Mucosa of stomach (tissue), 1 donor: ENCODE results near the gene TATDN2.

Experiments used
- H3K27me3 ChIP-seq: one replicate; pipeline ENCODE4 v1.7.0; 2013; ENCODE audit warnings: mild to moderate bottlenecking, low read length; ENCODE audit not compliant: control insufficient read depth, insufficient read depth
- H3K36me3 ChIP-seq: one replicate; pipeline ENCODE4 v1.7.0; 2013; ENCODE audit warnings: low read length; ENCODE audit not compliant: control insufficient read depth, insufficient read depth
- H3K4me1 ChIP-seq: one replicate; pipeline ENCODE4 v1.7.0; 2013; ENCODE audit warnings: mild to moderate bottlenecking, low read length; ENCODE audit not compliant: control insufficient read depth, insufficient read depth
- H3K4me3 ChIP-seq: one replicate; pipeline ENCODE4 v1.7.0; 2013; ENCODE audit warnings: low read length
- H3K9ac ChIP-seq: one replicate; pipeline ENCODE4 v1.7.0; 2013; ENCODE audit warnings: mild to moderate bottlenecking, low read length, moderate library complexity
- H3K9me3 ChIP-seq: one replicate; pipeline ENCODE4 v1.7.0; 2013; ENCODE audit warnings: mild to moderate bottlenecking, low read length, moderate library complexity; ENCODE audit not compliant: control insufficient read depth
- donor health status: Pancreatic carcinoma.

The TATDN2 gene, protein sequence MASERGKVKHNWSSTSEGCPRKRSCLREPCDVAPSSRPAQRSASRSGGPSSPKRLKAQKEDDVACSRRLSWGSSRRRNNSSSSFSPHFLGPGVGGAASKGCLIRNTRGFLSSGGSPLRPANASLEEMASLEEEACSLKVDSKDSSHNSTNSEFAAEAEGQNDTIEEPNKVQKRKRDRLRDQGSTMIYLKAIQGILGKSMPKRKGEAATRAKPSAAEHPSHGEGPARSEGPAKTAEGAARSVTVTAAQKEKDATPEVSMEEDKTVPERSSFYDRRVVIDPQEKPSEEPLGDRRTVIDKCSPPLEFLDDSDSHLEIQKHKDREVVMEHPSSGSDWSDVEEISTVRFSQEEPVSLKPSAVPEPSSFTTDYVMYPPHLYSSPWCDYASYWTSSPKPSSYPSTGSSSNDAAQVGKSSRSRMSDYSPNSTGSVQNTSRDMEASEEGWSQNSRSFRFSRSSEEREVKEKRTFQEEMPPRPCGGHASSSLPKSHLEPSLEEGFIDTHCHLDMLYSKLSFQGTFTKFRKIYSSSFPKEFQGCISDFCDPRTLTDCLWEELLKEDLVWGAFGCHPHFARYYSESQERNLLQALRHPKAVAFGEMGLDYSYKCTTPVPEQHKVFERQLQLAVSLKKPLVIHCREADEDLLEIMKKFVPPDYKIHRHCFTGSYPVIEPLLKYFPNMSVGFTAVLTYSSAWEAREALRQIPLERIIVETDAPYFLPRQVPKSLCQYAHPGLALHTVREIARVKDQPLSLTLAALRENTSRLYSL

DNA sequence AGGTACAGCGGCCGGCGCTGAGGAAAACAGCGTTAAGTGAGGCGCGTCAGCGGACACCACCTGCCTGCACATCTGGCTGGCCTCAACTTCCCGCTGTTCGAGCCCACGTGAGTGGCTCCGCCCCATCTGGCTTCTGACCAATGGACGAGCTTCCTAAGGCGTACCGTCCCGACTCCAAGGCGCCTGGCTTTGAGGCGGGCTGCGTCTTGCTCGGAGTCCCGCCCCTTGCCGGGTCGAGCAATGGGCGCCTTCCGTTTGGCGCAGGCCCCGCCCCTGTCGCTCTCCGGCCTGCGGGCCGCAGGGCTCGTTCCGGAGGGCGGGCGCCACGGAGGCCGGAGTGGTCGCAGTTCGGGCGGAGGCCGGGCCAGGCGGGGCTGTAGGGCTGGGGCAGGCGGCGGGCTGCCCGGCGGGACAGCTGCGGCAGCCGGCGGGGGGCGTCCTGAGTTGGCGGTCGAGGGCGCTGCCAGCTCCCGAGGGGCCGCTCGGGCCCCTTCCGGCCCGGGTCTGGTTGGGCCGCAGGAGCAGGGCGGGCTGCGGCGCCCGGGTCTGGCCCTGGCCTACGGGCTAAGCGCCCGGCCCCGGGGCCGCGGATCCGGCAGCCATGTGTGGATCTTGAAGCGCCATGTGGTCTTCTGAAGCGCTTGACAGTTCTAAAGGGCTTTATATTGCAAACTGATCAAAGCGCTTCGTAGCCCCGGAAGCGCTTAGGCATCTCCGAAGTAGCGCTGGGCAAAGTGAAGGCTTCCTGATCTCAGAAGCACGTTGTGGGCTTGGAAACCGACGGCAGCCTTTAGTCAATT is at the start of gene TATDN2:
Gene TATDN2, plus strand, starts transcription at position 276 of the 800 bp plus-strand sequence. CDS start 742 bp downstream, outside the sequence.
- Histone ChIP-seq H3K27me3 (no peaks in the 10 kb centered on the region), H3K4me1 (peaks cover 16% of the 10 kb centered on the region), H3K9ac (peak within 1 kb of the TSS; percentile 89)

DNA sequence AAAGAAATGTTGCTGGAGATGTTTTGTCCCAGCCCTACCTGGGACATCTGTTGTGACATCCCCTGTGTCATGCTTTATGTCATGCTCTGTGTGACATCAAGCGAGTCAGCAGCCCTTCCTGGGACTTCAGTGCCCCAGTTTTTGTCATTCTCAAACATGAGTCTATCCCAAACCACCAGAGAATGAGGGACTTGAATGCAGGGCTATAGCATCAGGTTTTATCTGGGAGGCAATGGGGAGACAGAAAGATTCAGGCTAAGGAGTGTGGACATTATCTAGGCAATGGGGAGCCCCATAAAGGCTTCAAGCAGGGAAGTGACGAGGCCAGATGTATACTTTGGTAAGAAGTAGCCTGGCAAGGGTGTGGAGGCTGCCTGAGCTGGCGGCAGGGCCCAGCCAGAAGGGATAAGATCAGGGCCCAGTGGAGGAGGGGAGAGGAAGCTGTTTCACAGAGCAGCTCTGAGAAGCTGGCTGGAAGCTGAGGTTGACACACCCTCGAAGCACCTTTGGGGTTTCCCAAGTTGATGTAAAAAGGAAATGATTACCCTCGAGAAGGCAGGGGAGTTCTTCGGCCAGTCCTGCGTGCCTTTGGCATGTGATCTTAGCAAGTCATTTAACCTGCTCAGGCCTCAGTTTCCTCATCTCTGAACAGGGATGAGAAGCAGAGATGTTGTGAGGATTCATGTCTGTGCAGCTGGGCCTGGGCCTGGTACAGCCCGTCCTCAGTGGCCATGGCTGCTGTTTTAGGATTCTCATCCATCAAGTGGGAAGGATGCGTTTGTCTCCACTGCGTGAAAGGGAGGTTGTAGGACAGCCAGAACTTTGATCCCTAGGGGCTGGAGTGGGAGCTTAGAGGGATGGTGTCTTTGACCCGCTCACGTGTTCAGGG is 49.3 kb upstream of the TATDN2 start:
- H3K4me1 ChIP-seq, result peaks cover 58% of the 10 kb centered on the region

More for the DNA sequence above, at the start of gene TATDN2:
- no peaks in the 10 kb centered on the region for H3K36me3 ChIP-seq
- H3K4me3 ChIP-seq, result peak within 1 kb of the TSS; percentile 98
- H3K9me3 ChIP-seq, result no peaks in the 10 kb centered on the region

DNA sequence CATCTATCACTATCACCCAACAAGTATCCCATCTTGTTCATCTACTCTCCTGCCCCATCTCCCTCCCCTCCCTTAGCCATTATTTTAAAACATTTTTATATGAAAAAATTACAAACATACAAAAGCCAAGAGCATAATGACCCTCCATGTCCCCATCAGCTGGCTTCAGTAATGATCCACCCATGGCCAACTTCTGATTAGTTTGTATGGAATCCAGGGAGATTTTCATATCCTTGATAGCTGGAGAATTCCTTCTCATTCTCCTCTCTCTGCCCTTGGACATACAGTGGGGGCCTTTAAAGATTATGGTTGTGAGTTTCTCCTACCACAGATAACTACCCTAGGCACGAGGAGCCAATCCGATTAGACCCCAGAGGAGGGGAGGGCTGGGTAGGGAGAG is 43.3 kb upstream of the TATDN2 start:
- no peaks in the 10 kb centered on the region for H3K9me3 ChIP-seq
- no peak overlapping the region for H3K9ac ChIP-seq
- H3K36me3 ChIP-seq, result no peaks in the 10 kb centered on the region
- peaks cover 46% of the 10 kb centered on the region for H3K4me1 ChIP-seq
- H3K27me3 ChIP-seq, result no peaks in the 10 kb centered on the region
- H3K4me3 ChIP-seq, result no peak overlapping the region

More for the DNA sequence above, 49.3 kb upstream of the TATDN2 start:
- Histone ChIP-seq H3K27me3 (no peaks in the 10 kb centered on the region), H3K9ac (peak overlapping the region; percentile 49), H3K4me3 (no peak overlapping the region), H3K9me3 (no peaks in the 10 kb centered on the region), H3K36me3 (no peaks in the 10 kb centered on the region)

DNA sequence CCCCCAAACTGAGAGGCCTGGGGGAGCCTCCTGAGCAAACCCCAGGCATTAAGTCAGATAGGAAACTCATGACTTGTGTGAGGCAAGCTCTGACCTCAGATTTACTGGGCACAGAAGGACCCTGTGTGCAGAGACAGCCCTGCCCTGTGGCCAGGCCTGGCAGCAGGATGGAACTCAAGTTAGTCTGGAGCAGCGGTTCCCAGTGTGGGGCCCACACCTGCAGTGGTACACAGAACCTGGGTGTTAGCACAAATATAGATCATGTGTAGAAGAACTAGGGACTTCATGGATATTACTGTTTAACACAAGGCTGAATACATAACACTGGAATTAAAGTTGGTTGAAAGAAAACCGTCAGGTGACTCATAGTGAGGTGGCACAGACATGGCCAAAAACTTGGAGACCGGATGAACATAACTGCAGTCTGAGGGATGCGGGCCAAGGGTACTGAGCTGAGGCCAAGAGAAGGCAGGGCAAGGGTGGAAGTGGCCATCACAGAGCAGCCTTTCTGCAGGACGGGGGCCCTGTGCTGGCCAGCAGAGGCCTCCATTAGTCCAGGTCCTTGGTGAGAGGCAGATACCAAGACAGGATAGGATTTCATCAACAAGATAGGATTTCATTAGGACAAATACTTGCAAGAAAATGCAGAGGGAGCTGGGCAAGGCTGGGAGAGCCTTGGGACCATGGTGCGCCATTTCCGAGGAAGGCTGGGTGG is 42.7 kb upstream of the TATDN2 start:
- Histone ChIP-seq H3K4me1 (peaks cover 46% of the 10 kb centered on the region), H3K36me3 (no peaks in the 10 kb centered on the region)

DNA sequence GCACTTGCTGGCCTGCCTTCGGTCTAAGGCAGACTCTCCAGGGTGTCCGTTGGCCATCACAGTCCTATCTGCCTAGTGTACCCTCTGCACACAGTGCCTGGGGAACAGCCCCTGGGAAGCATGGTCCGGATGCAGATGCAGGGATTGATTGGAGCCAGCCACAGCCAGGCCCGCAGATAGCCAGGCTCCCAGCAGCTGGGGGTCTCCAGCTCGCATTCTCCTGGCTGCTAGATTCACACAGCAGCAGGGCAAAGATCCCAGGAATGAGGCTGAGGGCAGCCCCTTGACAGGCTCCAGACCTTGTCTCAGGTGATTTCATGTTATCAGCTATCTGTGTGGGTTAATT is 42.1 kb upstream of the TATDN2 start:
- no peak overlapping the region for H3K4me3 ChIP-seq
- H3K9me3 ChIP-seq, result no peaks in the 10 kb centered on the region
- H3K4me1 ChIP-seq, result peaks cover 46% of the 10 kb centered on the region
- no peak overlapping the region for H3K9ac ChIP-seq
- no peaks in the 10 kb centered on the region for H3K27me3 ChIP-seq
- no peaks in the 10 kb centered on the region for H3K36me3 ChIP-seq

More for the DNA sequence above, 42.7 kb upstream of the TATDN2 start:
- no peaks in the 10 kb centered on the region for H3K27me3 ChIP-seq
- H3K9me3 ChIP-seq, result no peaks in the 10 kb centered on the region
- no peak overlapping the region for H3K9ac ChIP-seq
- no peak overlapping the region for H3K4me3 ChIP-seq

DNA sequence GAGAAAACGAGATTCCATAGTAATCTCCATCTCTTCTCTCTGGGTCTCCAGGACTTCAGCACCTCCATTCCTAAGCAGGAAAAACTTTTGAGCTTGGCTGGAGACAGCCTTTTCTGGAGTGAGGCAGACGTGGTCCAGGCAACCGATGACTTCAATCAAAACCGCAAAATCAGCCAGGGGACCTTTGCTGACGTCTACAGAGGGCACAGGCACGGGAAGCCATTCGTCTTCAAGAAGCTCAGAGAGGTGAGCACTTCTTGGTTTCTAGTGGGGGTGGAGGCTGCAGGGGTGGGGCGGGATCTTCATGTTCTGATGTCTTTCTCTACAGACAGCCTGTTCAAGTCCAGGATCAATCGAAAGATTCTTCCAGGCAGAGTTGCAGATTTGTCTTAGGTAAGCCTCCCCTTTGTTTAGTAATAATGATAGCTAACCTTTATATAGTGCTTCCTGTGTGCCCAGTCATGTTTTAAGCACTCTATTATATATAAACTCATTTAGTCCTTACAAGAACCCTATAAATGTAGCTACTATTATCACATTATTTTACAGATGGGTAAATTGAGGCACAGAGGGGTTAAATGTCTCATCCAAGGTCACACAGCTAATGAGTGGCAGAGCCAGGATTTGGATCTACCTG is 35.0 kb upstream of the TATDN2 start:
- Histone ChIP-seq H3K36me3 (no peaks in the 10 kb centered on the region), H3K4me1 (no peaks in the 10 kb centered on the region), H3K9me3 (no peaks in the 10 kb centered on the region), H3K9ac (no peak overlapping the region), H3K27me3 (no peaks in the 10 kb centered on the region), H3K4me3 (no peak overlapping the region)

DNA sequence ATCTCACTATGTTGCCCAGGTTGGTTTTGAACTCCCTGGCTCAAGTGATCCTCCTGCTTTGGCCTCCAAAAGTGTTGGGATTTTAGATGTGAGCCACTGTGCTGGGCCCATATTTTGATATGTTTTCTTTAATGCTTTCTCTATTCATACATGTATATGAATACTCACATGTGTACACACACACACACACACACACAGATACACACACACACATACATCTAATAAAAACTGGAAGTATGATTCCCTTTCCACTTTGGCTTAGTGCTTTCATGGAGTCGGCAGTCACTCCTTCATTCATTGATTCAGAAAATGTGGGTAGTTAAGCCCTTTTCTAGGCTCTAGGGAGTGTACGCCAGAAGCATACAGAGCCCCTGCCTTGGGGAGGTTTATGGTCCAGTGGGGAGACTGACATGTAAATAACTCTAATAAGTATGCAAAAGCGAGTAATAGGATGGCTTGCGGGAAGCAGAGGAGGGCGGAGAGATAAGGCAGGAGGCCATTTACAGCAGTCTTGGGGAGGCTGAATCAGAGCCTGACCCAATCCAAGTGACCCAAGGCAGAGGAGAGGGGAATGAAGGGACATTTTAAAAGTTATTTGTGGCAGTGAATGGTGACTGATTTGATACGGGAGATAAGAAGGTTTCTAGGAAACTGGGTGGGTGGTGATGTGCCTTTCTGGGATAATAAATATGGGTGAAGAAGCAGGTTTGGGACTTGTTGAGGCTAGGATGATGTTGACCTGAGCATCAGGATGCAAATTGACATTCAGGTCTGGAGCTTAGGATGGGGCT is 32.5 kb upstream of the TATDN2 start:
- H3K9ac ChIP-seq, result no peak overlapping the region
- no peaks in the 10 kb centered on the region for H3K36me3 ChIP-seq
- H3K27me3 ChIP-seq, result no peaks in the 10 kb centered on the region
- H3K4me3 ChIP-seq, result no peak overlapping the region
- peaks cover 9% of the 10 kb centered on the region for H3K4me1 ChIP-seq
- H3K9me3 ChIP-seq, result no peaks in the 10 kb centered on the region

DNA sequence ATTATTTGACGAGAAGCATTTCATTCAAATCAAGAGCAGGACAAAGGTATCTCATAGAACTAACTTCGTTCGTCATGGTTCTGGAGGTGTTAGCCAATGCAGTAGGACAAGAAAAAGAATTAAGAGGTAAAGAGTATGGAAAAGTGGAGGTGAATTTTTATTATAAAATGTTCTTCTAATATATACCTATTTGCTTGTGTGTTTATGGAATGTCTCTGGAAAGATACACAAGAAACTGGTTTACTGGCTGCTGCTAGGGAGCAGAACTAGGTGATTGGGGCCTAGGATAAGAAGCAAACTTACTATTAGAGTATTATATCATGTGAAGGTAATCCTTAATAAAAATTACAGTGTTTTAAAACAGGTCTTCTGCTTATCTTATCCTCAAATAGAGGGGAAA is 30.9 kb upstream of the TATDN2 start:
- Histone ChIP-seq H3K4me1 (peaks cover 11% of the 10 kb centered on the region), H3K36me3 (no peaks in the 10 kb centered on the region), H3K9ac (no peak overlapping the region), H3K4me3 (no peak overlapping the region), H3K27me3 (no peaks in the 10 kb centered on the region), H3K9me3 (no peaks in the 10 kb centered on the region)

DNA sequence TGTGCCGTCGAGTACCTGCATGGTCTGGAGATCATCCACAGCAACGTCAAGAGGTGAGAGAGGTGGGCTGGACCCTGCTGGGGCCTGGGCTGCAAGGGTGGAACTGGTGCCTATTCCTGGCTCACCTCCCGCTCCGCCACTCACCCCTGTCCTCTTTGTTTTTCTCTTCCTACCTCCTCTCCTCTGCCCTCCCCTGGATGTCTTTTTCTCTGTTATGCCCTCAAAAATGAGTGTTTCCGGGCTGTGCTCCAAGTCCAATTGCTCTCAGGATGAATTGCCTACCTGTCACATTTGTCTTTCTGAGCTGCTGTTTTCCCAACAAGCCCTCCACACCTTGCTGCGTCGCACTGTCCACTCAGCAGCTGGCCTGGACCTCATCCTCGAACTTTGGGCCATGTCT is 28.5 kb upstream of the TATDN2 start:
- Histone ChIP-seq H3K9me3 (no peaks in the 10 kb centered on the region), H3K9ac (no peak overlapping the region), H3K27me3 (no peaks in the 10 kb centered on the region), H3K4me1 (peaks cover 12% of the 10 kb centered on the region), H3K36me3 (no peaks in the 10 kb centered on the region), H3K4me3 (no peak overlapping the region)
